Esophagus muscularis mucosa (tissue), 3 donors: ENCODE results near the gene FANK1.

Experiments
- POLR2A ChIP-seq: fragments of 450-650 bp; IDR thresholded peaks from one replicate; pipeline ENCODE4 v1.6.1; 2017; ENCODE audit warnings: antibody characterized with exemption, moderate library complexity, mild to moderate bottlenecking, low read depth
- POLR2AphosphoS5 ChIP-seq, 2 donors: sonication (generic); formaldehyde crosslinking; IDR thresholded peaks; one replicate each; pipeline ENCODE4 v1.6.1; 2017; ENCODE audit warnings: antibody characterized with exemption in 2 of 2
- TF ChIP-seq, protein P1 (sequence below), 3 experiments: fragments of 200-600 bp in 2 of 3; fragments of 450-650 bp in 1 of 3; sonication (generic) in 2 of 3; IDR thresholded peaks; one replicate each; pipeline ENCODE4 v1.5.1; 2017 to 2019; ENCODE audit warnings: antibody characterized with exemption in 3 of 3, mild to moderate bottlenecking in 2 of 3, moderate library complexity in 1 of 3

DNA sequence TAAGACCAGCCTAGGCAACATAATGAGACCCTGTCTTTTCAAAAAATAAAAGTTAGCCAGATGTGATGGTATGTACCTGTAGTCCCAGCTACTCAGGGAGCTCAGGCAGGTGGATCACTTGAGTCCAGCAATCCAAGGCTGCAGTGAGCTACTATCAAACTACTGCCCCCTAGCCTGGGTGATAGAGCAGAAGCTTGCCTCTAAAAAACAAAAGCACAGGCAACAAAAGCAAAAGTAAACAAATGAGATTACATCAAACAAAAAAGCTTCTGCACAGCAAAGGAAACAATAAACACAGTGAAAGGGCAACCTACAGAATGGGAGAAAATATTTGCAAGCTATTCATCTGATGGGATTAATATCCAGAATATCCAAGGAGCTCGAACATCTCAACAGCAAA lies 65.4 kb downstream of the FANK1 start:
- TF ChIP-seq, protein P1, sequence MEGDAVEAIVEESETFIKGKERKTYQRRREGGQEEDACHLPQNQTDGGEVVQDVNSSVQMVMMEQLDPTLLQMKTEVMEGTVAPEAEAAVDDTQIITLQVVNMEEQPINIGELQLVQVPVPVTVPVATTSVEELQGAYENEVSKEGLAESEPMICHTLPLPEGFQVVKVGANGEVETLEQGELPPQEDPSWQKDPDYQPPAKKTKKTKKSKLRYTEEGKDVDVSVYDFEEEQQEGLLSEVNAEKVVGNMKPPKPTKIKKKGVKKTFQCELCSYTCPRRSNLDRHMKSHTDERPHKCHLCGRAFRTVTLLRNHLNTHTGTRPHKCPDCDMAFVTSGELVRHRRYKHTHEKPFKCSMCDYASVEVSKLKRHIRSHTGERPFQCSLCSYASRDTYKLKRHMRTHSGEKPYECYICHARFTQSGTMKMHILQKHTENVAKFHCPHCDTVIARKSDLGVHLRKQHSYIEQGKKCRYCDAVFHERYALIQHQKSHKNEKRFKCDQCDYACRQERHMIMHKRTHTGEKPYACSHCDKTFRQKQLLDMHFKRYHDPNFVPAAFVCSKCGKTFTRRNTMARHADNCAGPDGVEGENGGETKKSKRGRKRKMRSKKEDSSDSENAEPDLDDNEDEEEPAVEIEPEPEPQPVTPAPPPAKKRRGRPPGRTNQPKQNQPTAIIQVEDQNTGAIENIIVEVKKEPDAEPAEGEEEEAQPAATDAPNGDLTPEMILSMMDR (IDR thresholded peaks at IDR 0.05) = no peak
- TF ChIP-seq POLR2AphosphoS5 (IDR thresholded peaks at IDR 0.05) (no peak), POLR2A (no peak)
